Prostate gland (tissue), 2 donors: ENCODE data around the gene CTNND2.

Experiments
- POLR2A ChIP-seq: fragments of 450-650 bp; IDR thresholded peaks from one replicate; pipeline ENCODE4 v1.6.1; 2016; ENCODE audit warnings: antibody characterized with exemption, mild to moderate bottlenecking
- POLR2AphosphoS5 ChIP-seq: sonication (generic); formaldehyde crosslinking; IDR thresholded peaks from one replicate; pipeline ENCODE4 v1.6.1; 2017; ENCODE audit warnings: antibody characterized with exemption
- TF ChIP-seq, protein P1 (sequence below), 4 experiments: fragments of 200-600 bp in 2 of 4; fragments of 450-650 bp in 2 of 4; sonication (generic) in 2 of 4; IDR thresholded peaks; 1 replicate in 3 of 4; 2 replicates in 1 of 4; pipeline ENCODE4 v1.5.1; 2016 to 2019; ENCODE audit warnings: antibody characterized with exemption in 4 of 4, mild to moderate bottlenecking in 2 of 4, moderate library complexity in 2 of 4

DNA sequence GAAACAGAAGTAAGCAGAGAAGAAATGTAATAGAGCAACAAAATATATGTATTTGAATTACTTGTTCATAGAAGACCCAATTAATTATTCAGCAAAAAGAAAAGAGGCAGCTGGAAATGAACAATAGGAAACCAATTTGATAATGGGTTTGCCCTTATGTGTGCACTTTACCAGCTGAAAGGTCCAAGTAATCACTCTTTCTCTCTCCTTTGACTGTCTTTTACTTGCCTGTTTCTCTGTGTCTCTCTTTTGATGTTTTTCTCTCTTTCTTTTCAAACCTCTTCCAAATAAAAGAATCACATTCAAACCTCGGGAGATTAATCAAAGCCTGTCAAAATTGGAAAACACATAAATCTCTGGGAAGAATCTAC lies 51.5 kb downstream of the CTNND2 start:
- TF ChIP-seq, protein P1, sequence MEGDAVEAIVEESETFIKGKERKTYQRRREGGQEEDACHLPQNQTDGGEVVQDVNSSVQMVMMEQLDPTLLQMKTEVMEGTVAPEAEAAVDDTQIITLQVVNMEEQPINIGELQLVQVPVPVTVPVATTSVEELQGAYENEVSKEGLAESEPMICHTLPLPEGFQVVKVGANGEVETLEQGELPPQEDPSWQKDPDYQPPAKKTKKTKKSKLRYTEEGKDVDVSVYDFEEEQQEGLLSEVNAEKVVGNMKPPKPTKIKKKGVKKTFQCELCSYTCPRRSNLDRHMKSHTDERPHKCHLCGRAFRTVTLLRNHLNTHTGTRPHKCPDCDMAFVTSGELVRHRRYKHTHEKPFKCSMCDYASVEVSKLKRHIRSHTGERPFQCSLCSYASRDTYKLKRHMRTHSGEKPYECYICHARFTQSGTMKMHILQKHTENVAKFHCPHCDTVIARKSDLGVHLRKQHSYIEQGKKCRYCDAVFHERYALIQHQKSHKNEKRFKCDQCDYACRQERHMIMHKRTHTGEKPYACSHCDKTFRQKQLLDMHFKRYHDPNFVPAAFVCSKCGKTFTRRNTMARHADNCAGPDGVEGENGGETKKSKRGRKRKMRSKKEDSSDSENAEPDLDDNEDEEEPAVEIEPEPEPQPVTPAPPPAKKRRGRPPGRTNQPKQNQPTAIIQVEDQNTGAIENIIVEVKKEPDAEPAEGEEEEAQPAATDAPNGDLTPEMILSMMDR (IDR thresholded peaks at IDR 0.05): no peak
- TF ChIP-seq POLR2A: no peak
- TF ChIP-seq POLR2AphosphoS5: no peak
